NCI-H146 (cell line): Measurements from ENCODE around the gene HIBADH.
"Not testable (repeated sequence)": the region's sequence is repeated elsewhere in the genome, so short reads cannot be mapped to it uniquely, and the experiment has no call there.

Experiments used
- DNase-seq: peaks from one replicate; lab custom pipeline; 2025; lab: John Stamatoyannopoulos, UW

Gene HIBADH

DNA sequence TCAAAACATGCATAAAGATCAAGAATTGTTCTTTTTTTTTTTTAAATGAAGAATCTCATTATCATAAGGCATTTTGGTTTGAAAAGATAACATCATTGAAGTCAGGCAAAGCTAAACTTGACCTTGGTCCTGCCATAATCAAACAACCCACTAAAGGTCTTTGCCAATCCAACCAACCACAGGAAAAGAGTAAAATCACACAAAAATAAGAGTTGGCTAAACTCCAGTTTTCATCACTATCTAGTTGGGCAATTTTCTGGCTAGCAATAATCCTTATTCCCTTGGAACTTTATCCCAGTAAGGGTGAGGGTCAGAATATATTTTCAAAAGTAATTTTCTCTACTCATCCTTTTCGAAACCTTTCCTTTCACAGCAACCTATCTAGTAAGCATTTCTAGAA, 62.4 kb downstream of the HIBADH start:
- DNase-seq, result no peak

DNA sequence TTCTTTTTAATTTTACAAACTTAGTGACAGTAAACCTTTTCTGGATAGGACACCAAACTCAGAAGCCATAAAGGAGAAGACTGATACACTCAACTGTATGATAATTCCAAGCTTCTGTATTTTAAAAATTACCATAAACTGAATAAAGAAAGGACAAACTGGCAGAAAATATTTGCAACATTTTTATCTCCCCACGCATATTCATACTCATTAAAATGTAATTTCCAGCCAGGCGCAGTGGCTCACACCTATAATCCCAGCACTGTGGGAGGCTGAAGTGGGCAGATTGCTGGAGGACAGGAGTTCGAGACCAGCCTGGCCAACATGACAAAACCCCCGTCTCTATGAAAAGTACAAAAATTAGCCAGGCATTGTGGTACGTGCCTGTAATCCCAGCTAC, 67.7 kb downstream of the HIBADH start:
- DNase-seq, result no peak

GRCh38 chr7:27593226-27593625, 69.5 kb downstream of the HIBADH start:
- DNase-seq, result no peak

DNA sequence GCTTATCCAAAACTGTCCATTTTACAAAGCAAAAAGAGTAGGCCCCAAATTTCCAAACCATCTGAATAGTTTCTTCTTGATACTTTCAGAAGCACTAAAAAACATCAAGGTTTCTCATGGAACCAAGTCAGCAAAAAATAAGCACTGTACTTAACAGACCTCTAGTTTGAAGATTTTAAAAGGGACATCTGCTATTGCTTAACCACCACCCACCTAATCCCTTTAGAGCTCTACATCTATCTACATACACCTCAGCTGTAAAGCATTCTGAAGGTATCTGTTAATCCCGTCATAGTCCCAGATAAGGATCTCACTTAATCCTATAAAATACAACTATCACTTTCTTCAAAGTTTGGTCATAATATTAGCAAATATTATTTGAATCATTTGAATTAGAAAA, 72.3 kb downstream of the HIBADH start:
- no peak for DNase-seq

GRCh38 chr7:27587429-27587828, 75.3 kb downstream of the HIBADH start:
- no peak for DNase-seq

GRCh38 chr7:27586825-27587224, 75.9 kb downstream of the HIBADH start:
- DNase-seq, result peak; percentile 74

- no peak for DNase-seq
Observed at GRCh38 chr7:27585781-27586447, 76.8 kb downstream of the HIBADH start.

DNA sequence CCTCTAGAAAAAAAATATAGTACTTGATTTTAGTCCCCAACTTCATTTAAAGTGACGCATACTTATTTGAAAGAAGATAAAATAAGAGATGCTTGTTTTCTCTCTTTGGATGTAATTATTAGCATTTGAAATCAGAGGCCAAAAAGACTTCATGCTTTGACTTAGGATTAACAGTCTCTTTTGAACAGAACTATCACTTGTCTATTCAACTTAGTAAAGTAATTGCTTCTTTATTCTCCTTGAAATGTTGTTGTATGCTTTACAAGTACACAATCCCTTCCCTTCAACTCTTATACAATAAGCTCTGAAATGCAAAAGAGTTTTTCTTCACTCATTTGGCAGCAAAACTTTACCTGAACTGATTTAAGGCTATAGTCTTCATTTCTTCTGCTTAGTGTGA, 80.8 kb downstream of the HIBADH start:
- DNase-seq, result no peak

- no peak for DNase-seq
Observed at GRCh38 chr7:27581119-27581518, 81.6 kb downstream of the HIBADH start.

DNA sequence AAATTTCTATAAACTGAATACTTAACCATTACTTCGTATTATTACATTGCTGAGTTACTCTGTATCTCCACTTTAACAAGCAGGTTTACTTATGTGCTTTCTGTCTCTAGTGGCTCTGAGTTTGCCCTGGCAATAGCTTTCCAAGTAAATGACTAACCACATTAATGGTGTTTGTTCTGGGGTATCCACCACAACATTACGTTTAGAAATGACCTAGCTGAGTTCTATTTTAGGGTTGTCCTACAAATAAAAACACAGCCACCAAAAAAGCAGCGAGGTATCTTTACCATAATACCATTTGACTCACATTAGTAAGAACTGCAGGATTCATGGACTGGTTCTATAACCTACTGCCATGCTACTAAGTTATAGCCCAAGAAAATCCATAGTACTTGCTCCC, 83.1 kb downstream of the HIBADH start:
- no peak for DNase-seq

DNA sequence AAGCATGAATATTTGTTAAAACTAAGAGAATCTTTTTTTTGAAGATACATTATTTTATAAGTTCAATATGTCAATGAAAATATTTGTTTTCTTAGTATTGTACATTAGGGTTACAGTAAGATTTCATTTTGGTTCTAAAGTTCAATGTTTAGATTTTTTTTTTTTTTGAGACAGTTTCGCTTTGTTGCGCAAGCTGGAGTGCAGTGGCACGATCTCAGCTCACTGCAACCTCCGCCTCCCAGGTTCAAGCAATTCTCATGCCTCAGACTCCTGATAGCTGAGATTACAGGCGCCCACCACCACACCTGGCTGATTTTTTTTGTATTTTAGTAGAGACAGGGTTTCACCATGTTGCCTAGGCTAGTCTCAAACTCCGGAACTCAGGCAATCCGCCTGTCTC, 84.5 kb downstream of the HIBADH start:
- DNase-seq, result not testable (repeated sequence)

DNA sequence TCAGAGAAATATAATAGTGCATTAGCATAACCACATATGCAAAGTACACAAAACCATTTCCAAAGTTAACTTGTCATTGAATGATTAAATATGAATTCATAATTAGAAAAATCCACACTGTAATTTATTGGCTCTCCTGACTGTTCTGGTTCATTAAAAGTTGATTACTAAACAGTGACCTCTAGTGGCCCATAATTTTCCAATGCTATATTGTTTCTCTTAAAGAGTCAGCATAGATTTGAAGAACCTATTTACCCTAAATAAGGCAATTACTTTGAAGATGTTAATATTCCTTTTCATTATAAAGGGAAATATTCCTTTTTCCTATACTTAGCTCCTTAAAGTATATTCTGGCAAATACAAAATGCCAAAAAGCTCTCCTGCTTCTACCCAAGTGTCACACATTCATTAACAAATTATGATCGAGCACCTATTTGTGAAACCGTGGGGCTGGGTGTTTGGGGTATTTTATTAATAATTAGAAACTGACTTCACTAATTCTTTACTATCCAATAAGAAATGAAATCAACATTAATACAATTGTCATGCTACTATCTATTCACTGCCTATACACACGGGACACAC, 86.2 kb downstream of the HIBADH start:
- peak; percentile 26 for DNase-seq

GRCh38 chr7:27575613-27576012, 87.1 kb downstream of the HIBADH start:
- DNase-seq, result no peak

GRCh38 chr7:27569106-27569505, 93.6 kb downstream of the HIBADH start:
- no peak for DNase-seq

DNA sequence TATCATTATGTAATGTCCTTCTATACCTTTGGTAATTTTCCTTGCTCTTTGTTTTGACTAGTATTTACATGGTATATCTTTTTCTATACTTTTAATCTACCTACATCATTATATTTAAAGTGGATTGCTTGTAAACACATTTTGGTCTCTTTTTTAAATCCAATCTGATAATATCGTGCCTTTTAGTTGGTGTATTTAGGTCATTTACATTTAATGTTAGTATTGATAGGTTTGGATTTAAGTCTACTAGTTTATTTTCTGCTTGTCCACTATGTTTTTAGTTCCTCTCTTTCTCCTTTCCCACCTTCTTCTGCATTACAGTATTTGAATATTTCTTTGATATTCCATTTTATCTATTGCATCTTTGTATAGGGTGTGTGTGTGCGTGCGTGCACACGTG, 95.4 kb downstream of the HIBADH start:
- no peak for DNase-seq

DNA sequence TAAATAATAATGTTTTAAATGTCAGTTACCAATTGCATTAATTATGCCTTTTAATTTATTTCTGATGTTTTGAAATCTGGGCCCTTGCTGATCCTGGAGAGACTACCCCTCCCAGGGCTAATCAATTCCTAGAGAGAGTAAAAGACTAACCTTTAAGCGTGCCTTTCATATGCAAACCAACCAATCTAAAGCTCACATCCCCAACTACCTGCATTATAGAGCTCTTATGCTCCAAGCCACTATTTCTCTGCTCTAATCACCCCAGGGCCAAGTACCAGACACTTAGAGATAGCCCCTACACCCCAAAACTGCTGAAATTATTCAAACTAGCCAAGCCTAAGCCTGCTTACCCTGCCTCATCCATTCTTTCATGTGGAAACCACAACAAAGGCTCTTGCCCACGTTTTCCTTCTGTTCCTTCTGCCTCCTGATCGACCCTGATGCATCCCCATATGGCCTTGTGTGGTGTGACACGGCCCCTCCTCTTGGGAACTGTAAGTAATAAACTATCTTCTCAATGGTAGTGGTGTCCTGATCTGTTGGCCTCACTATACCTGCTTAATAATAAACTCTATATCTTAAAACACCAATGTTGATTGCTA, 97.7 kb downstream of the HIBADH start:
- no peak for DNase-seq

DNA sequence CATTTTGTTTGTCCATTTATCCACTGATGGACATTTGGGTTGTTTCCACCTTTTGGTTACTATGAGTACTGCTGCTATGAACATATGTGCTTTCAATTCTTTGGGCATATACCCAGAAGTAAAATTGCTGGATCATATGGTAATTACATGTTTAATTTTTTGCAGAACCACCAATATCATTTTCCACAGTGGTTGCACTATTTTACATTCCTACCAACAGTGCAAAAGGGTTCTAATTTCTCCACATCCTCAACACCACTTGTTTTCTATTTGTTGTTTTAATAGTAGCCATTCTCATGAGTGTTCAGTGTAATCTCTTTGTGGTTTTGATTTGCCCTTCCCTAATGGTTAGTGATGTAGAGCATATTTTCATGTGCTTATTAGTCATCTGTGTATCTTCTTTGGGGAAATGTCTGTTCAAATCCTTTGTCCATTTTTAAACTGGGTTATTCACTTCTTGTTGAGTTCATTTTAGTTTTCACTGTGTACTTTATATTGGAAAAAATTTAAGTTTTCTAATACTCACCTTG, 101.9 kb downstream of the HIBADH start:
- no peak for DNase-seq

DNA sequence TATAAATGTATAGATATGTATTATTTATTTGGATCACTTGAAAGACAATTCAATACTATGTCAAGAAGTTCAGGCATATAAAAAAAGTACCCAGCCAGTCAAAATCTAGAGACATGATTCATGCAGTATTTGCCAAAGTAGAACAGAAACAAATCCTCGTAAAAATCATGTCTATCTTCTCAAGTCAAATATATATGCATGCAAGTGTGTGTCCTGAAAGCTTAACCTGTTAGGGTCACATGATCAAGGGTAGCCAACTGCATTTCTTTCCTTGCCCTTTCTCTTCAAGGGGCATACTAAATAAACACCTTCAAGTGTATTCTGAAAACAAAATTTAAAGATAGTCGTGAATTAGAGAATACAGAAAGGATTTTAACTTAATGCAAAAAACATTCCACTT, 107.0 kb downstream of the HIBADH start:
- no peak for DNase-seq

DNA sequence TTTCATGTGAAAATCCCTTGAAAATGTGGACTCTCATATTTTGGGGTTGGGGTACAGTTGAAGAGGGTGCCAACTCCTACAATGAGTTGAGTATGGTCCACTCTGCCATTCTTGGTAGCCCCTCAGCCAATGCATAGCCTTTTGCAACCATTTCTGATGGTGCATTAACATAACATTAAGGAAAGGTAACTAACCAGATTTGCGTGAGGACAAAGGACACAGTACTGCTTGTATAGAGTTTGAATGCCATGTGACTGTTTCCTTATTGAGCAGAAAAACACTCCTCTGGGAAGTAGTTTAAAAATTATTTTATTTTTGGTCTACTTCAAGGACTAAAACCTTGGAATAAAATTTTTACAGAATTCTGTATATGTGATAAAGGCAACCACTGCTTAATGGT, 107.9 kb downstream of the HIBADH start:
- DNase-seq, result no peak

- no peak for DNase-seq
Observed at GRCh38 chr7:27553273-27553672, 109.4 kb downstream of the HIBADH start.

GRCh38 chr7:27551803-27552400, 110.8 kb downstream of the HIBADH start:
- DNase-seq, result peak; percentile 24

DNA sequence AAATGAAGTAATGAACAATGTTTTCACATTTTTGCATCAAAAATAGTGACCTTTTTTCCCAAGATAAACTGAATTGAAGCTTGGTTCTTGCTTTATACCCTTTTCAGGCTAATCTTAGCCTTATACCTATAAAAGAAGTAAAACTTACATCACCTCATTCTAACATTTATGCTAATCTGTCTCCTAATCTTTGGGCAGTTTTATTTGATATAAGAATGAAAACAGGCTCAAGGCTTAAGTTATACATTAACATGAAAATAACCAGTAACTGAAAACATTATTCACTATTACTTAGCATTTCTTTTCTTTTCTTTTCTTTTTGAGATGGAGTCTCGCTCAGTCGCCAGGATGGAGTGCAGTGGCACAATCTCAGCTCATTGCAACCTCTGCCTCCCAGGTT, 113.1 kb downstream of the HIBADH start:
- DNase-seq, result no peak

DNA sequence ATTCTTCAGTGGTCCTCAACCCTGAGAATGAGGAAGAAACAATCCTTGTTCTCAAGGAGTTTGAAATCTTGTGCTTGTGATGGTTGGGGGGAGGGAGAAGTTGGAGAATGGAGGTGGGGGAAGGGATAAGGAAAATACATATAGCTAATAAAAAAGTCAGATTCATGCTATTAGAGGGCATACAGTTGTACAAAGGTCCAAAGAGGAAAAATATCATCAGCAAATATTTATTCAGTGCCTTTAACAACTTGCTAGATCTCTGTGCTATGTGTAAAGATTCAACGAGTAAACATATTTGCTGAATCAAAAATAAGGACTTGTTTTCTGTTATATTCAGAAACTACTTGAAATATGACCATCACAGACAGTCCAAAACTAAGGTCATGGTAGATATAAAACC, 114.4 kb downstream of the HIBADH start:
- no peak for DNase-seq
